Measurements from ENCODE around the gene CDC42BPG. TPM values are rescaled to one million over a fixed set of nuclear protein-coding genes. Genes with fewer than 3 reads are reported as not detected.

The CDC42BPG gene
- total RNA-seq, 1 experiment from 2014 or later = 24.9 TPM

DNA sequence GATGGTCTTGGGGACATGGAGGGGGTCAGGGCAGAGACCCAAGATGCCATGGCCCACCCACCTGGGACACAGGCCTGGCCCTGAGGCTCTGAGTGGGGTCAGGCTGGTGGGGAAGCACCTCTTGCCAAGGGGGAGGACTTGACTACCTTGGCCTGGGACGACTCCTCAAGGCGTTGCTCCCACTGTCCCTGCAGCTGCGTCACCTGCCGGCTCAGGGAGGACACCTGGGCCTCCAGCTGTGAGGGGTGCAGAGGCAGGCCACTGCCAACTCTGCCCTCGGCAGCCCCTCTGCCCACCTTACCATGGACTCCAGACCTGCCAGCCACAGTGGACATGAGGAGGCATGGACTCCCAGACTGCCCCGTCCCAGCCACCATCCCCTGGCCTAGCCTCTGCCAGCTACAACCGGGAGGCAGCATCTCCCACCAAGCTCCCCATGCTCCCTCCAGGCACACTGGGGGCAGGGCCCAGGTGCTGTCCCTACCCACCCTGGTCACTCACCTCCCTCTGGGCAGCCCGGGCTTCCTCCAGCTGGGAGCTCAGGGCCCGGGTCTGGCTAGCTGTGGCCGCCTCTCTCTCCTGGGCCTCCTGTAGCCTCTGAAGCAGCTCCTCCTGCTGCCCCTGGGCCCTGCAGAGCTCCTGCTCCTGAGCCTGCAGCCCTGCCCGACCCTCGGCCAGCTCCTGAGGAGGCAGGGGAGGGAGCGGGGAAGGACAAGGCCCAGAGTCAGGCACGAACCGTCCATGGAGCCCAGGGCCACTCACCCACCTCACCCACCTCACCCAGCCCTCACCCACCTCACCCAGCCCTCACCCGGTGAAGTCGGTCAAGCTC lies 8.6 kb downstream of the CDC42BPG start:
- no peak overlapping the region for H3K27ac Mint-ChIP-seq
- no peak overlapping the region for H2BK12ac ChIP-seq (ENCODE audit: insufficient read length, low read depth, low read length)
- H3K14ac ChIP-seq (ENCODE audit: insufficient read depth, low read length) = no peak overlapping the region
- no peak overlapping the region for H4K5ac ChIP-seq (ENCODE audit: insufficient read length, low read depth, low read length)
- H3K23ac ChIP-seq (ENCODE audit: insufficient read length, low read depth, low read length) = no peak overlapping the region
- no peaks in the 10 kb centered on the region for H4K20me1 ChIP-seq (ENCODE audit: control insufficient read depth, insufficient read depth, insufficient read length)
- H2BK5ac ChIP-seq (ENCODE audit: insufficient read length, low read length) = no peak overlapping the region
- no peaks in the 10 kb centered on the region for H3K79me1 ChIP-seq (ENCODE audit: insufficient read depth, low read depth, low read length, poor library complexity, severe bottlenecking)
- no peak overlapping the region for H3K4me2 ChIP-seq (ENCODE audit: insufficient read depth, insufficient read length, low read length)
- no peak overlapping the region for H2BK20ac ChIP-seq (ENCODE audit: low read depth, low read length, poor library complexity, severe bottlenecking)
- H3K27ac ChIP-seq (ENCODE audit: insufficient read length, low read depth, low read length) = no peak overlapping the region
- H3K9ac ChIP-seq (ENCODE audit: extremely low read depth, insufficient read length, low read length) = no peak overlapping the region
- H3K56ac ChIP-seq (ENCODE audit: insufficient read length, low read depth, low read length) = no peak overlapping the region
- H3K4me3 Mint-ChIP-seq = no peak overlapping the region
- H3T11ph ChIP-seq (ENCODE audit: low read length) = no peak overlapping the region
- H3K36me3 Mint-ChIP-seq (ENCODE audit: insufficient read depth in 1 of 3, low read depth in 3 of 3) = peaks cover 0 to 32% (median 12%) of the 10 kb centered on the region in 3 experiments; a peak in 5 of 7 replicates
- DNase-seq = no peak
- TF ChIP-seq, protein P1, sequence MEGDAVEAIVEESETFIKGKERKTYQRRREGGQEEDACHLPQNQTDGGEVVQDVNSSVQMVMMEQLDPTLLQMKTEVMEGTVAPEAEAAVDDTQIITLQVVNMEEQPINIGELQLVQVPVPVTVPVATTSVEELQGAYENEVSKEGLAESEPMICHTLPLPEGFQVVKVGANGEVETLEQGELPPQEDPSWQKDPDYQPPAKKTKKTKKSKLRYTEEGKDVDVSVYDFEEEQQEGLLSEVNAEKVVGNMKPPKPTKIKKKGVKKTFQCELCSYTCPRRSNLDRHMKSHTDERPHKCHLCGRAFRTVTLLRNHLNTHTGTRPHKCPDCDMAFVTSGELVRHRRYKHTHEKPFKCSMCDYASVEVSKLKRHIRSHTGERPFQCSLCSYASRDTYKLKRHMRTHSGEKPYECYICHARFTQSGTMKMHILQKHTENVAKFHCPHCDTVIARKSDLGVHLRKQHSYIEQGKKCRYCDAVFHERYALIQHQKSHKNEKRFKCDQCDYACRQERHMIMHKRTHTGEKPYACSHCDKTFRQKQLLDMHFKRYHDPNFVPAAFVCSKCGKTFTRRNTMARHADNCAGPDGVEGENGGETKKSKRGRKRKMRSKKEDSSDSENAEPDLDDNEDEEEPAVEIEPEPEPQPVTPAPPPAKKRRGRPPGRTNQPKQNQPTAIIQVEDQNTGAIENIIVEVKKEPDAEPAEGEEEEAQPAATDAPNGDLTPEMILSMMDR (conservative IDR thresholded peaks at IDR 0.05) = no peak
- no peaks in the 10 kb centered on the region for H3K23me2 ChIP-seq (ENCODE audit: insufficient read length, low read depth, low read length, poor library complexity, severe bottlenecking)
- no peaks in the 10 kb centered on the region for H3K4me1 Mint-ChIP-seq
- H4K91ac ChIP-seq (ENCODE audit: insufficient read length, low read depth, low read length) = no peak overlapping the region
- no peaks in the 10 kb centered on the region for H3K79me2 ChIP-seq (ENCODE audit: insufficient read depth, low read length)
- WGBS (ENCODE audit: extremely low coverage, insufficient read length, low lambda C conversion rate) = no CpG with 5 or more reads among the region's 17 CpGs
- H2AFZ ChIP-seq (ENCODE audit: low read length) = no peak overlapping the region
- no peaks in the 10 kb centered on the region for H3K4me1 ChIP-seq (ENCODE audit: insufficient read depth, low read length)
- no peak overlapping the region for H2AK5ac ChIP-seq (ENCODE audit: insufficient read length, low read length)
- no peak overlapping the region for H3K4ac ChIP-seq (ENCODE audit: low read depth, low read length)
- H3K27me3 Mint-ChIP-seq (ENCODE audit: low read depth) = no peaks in the 10 kb centered on the region
- H3K27me3 ChIP-seq (ENCODE audit: insufficient read depth, low read length) = no peaks in the 10 kb centered on the region
- H3K18ac ChIP-seq (ENCODE audit: insufficient read length, low read depth, low read length) = no peak overlapping the region
- no peak overlapping the region for H2BK120ac ChIP-seq (ENCODE audit: low read depth, low read length, poor library complexity, severe bottlenecking)
- no peaks in the 10 kb centered on the region for H3K9me3 Mint-ChIP-seq
- H4K8ac ChIP-seq (replicated peaks; ENCODE audit: insufficient read length, low read depth, low read length) = no peak overlapping the region
- H2BK15ac ChIP-seq (ENCODE audit: low read depth, low read length) = no peak overlapping the region
- no peaks in the 10 kb centered on the region for H3K9me3 ChIP-seq (ENCODE audit: control insufficient read depth, low read depth, low read length)
